Nephron progenitor cell (in vitro differentiated cells): ENCODE data around the gene RHCG.
A peak's percentile ranks its signal among the peaks of the same experiment; 100 is the strongest.

ENCODE experiments used
- DNase-seq: peaks from one replicate; pipeline ENCODE4 v3.0.0; 2021
- H3K27ac Mint-ChIP-seq: 2 replicates; pipeline ENCODE4 v1.8.0; 2021; ENCODE audit warnings: mild to moderate bottlenecking, moderate library complexity, mixed read lengths
- H3K27me3 Mint-ChIP-seq: 2 replicates; pipeline ENCODE4 v1.8.0; 2021; ENCODE audit warnings: mild to moderate bottlenecking, low read depth, mixed read lengths; ENCODE audit not compliant: poor library complexity
- H3K36me3 Mint-ChIP-seq: 2 replicates; pipeline ENCODE4 v1.8.0; 2021; ENCODE audit warnings: low read depth, mixed read lengths
- H3K4me1 Mint-ChIP-seq: 2 replicates; pipeline ENCODE4 v1.8.0; 2021; ENCODE audit warnings: mixed read lengths
- H3K4me3 Mint-ChIP-seq: 2 replicates; pipeline ENCODE4 v1.8.0; 2021; ENCODE audit warnings: mild to moderate bottlenecking, moderate library complexity, mixed read lengths
- H3K9me3 Mint-ChIP-seq: 2 replicates; pipeline ENCODE4 v1.8.0; 2021; ENCODE audit warnings: mild to moderate bottlenecking, moderate library complexity, mixed read lengths
- TF ChIP-seq, protein P1 (sequence below): fragments of 200-600 bp; sonication (generic); IDR thresholded peaks from 2 replicates; pipeline ENCODE4 v1.5.0; 2021; ENCODE audit warnings: antibody characterized with exemption

The RHCG gene

DNA sequence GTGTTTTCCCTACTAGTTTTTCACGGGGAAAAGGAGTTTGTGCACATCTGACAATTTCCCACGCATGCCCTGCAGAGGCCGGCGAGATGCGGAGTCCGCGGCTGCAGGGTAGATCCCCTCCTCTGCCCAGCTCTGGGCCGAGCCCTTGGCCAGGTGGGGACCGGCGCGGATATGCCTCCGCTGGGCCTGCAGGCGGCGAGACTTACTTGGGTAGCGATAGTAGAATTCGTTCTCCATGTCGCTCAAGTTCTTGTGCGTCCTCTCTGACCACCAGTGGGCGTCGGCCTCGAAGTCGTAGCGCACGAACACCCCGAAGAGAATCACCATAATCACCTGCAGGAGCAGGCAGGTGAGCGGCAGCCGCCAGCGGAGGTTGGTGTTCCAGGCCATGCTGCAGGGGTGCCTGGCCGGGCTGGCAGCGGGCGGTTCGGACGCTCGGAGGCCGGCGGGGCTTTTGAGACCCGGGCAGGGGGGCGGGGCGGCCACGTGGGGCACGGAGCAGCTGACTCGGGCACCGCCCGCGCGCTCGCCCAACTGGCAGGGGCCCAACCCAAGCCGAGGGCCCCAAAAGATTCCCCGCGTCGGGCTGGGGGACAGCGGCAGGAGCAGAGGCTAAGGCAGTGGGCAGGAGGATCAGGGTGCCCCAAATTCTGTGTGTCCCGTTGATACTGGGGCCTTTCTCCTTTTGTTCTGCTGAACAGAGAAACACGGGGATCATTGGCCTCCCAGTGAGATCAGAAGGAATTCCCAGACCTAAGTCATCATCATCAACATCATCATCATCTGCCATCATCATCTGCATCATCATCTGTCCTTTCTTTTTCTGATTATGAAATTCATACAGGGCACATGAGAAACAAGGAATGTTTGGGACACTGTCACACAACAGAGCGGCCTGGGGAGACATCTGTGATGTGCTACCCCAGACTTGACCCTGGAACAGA lies at the start of gene RHCG:
TSS of gene RHCG (minus strand) at position 429 of the 944 bp plus-strand sequence. CDS start at position 390, 39 bp downstream.
- TF ChIP-seq, protein P1, sequence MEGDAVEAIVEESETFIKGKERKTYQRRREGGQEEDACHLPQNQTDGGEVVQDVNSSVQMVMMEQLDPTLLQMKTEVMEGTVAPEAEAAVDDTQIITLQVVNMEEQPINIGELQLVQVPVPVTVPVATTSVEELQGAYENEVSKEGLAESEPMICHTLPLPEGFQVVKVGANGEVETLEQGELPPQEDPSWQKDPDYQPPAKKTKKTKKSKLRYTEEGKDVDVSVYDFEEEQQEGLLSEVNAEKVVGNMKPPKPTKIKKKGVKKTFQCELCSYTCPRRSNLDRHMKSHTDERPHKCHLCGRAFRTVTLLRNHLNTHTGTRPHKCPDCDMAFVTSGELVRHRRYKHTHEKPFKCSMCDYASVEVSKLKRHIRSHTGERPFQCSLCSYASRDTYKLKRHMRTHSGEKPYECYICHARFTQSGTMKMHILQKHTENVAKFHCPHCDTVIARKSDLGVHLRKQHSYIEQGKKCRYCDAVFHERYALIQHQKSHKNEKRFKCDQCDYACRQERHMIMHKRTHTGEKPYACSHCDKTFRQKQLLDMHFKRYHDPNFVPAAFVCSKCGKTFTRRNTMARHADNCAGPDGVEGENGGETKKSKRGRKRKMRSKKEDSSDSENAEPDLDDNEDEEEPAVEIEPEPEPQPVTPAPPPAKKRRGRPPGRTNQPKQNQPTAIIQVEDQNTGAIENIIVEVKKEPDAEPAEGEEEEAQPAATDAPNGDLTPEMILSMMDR, result peak; percentile 48
- no peaks in the 10 kb centered on the region for H3K36me3 Mint-ChIP-seq
- peak within 1 kb of the TSS; percentile 76 for H3K4me3 Mint-ChIP-seq
- DNase-seq, result peak; percentile 60
- no peaks in the 10 kb centered on the region for H3K4me1 Mint-ChIP-seq
- H3K27me3 Mint-ChIP-seq, result peaks cover 88% of the 10 kb centered on the region
- peaks cover 2% of the 10 kb centered on the region for H3K9me3 Mint-ChIP-seq
- H3K27ac Mint-ChIP-seq, result no peak within 1 kb of the TSS

DNA sequence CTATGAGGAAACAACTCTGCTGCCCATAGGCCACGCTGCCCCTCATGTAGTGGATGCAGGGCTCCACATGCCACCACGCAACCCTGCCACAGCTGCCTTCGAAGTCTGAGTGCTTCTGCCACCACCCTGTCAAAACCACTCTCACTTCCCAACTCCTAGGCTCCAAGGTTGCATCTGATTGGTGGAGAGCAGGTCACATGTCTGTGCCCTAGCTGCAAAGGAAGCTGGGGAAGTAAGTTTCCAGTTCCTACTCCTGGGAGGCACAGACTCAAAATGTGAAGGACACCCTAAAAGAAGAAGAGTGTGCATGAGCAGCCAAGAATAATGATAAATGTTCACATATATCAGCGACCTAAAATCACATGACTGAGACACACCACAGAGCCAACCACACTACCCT lies 47.0 kb upstream of the RHCG start:
- TF ChIP-seq, protein P1, result no peak
- H3K4me3 Mint-ChIP-seq, result no peak overlapping the region
- no peak overlapping the region for H3K27ac Mint-ChIP-seq
- no peaks in the 10 kb centered on the region for H3K36me3 Mint-ChIP-seq
- peaks cover 65% of the 10 kb centered on the region for H3K27me3 Mint-ChIP-seq
- DNase-seq, result no peak
- H3K4me1 Mint-ChIP-seq, result no peaks in the 10 kb centered on the region
- H3K9me3 Mint-ChIP-seq, result peaks cover 15% of the 10 kb centered on the region

DNA sequence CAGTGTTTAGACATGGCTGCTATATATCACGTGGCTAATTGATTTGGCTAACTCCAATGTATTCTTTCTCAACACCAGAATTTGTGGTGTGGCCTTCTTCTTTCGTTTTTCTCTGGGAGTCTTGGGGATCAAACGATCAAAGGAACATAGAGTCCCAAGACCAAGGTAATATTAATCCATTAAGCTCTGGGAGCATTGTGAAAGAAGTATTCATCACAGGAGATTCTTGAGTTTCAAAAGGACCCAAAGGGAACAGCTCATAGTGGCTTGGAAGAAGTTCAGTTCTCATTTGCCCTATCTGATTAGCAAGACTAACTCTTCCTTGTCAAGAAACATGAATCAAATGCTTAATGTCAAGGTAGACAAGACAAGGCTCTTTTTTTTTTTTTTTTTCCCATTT lies 46.0 kb upstream of the RHCG start:
- Mint-ChIP-seq H3K27ac (no peak overlapping the region), H3K4me1 (no peaks in the 10 kb centered on the region), H3K27me3 (peaks cover 64% of the 10 kb centered on the region), H3K9me3 (peaks cover 20% of the 10 kb centered on the region), H3K36me3 (peaks cover 5% of the 10 kb centered on the region), H3K4me3 (no peak overlapping the region)
- TF ChIP-seq, protein P1, result no peak
- DNase-seq, result no peak

DNA sequence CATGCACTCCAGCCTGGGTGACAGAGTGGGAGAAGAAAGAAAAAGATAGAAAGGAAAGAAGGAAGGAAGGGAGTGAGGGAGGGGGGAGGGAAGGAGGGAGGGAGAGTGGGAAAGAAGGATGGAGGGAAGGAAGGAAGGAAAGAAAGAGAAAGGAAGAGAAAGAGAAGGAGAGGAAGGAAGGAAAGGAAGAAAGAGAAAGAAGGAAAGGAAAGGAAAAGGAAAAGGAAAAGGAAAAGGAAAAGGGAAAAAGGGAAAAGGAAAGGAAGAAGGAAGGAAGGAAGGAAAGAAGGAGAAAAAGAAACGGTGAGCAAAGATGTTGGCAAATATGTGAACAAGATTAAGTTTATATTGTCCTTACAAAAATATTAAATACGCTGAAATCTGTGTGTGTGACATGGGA lies 42.6 kb upstream of the RHCG start:
- no peak for DNase-seq
- peaks cover 5% of the 10 kb centered on the region for H3K36me3 Mint-ChIP-seq
- TF ChIP-seq, protein P1, result no peak
- H3K27ac Mint-ChIP-seq, result no peak overlapping the region
- H3K27me3 Mint-ChIP-seq, result peaks cover 67% of the 10 kb centered on the region
- no peak overlapping the region for H3K4me3 Mint-ChIP-seq
- H3K9me3 Mint-ChIP-seq, result peaks cover 40% of the 10 kb centered on the region
- H3K4me1 Mint-ChIP-seq, result no peaks in the 10 kb centered on the region

DNA sequence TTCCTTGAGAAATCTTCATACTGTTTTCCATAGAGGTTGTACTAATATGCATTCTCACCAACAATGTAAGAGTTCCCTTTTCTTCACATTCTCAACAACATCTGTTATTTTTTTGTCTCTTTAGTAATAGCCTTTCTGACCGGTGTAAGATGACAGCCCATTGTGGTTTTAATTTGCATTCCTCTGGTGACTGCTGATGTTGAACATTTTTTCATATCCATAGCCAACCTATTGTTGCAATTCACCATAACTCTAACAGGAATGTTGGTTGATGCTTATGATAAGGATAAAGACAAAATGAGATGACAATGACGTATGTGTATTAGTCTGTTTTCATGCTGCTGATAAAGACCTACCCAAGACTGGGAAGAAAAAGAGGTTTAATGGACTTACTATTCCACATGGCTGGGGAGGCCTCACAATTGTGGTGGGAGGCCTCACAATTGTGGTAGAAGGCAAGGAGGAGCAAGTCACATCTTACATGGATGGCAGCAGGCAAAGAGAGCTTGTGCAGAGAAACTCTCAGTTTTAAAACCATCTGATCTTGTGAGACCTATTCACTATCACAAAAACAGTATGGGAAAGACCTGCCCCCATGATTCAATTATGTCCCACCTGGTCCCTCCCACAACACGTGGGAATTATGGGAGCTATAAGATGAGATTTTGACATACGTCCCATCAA lies 37.6 kb upstream of the RHCG start:
- Mint-ChIP-seq H3K36me3 (peaks cover 5% of the 10 kb centered on the region), H3K9me3 (peaks cover 34% of the 10 kb centered on the region), H3K27me3 (peaks cover 34% of the 10 kb centered on the region), H3K4me1 (no peaks in the 10 kb centered on the region), H3K4me3 (no peak overlapping the region), H3K27ac (no peak overlapping the region)
- no peak for DNase-seq
- TF ChIP-seq, protein P1, result no peak
